HG02981 (cell line): ENCODE data around the gene NECAB2.
A peak's percentile ranks its signal among the peaks of the same experiment; 100 is the strongest.

Experiments
- ATAC-seq: cut with Tn5 transposase; IDR thresholded peaks from one replicate; pipeline ENCODE4 v1.9.1; 2021; ENCODE audit warnings: mild to moderate bottlenecking, moderate library complexity; ENCODE audit not compliant: unreplicated experiment

The NECAB2 gene

DNA sequence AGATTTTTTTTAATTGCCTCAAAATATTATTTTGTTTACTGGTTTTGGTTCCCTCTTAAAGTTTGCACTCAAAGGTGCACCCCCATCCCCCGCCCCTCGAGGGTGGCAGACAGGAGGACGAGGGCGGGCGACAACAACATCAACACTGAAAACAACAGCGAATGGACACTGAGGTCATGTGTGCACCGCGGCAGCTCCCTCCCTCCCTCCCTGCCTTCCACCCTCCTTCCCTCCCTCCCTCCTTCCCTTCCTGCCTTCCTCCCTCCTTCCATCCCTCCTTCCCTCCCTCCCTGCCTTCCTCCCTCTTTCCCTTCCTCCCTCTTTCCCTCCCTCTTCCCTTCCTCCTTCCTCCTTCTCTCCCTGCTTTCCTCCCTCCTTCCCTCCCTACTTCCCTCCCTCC lies 16.5 kb upstream of the NECAB2 start:
- no peak for ATAC-seq

DNA sequence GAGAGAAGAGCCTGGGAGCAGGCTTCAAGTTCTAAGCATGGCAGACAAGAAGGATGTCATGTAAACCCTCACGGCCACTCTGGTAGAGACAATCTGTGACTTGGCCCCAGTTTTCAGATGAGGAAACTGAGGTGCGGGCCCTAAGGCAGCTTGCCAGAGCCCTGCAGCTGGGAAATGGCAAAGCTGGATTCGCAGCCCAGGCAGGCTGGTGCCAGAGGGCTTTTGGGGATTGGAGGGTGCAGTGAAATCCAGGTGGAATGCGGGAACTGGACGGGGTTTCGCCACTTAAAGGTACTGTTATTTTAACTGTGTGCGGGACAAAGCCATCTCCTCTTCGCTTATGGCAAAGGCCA lies 15.5 kb upstream of the NECAB2 start:
- ATAC-seq = no peak

DNA sequence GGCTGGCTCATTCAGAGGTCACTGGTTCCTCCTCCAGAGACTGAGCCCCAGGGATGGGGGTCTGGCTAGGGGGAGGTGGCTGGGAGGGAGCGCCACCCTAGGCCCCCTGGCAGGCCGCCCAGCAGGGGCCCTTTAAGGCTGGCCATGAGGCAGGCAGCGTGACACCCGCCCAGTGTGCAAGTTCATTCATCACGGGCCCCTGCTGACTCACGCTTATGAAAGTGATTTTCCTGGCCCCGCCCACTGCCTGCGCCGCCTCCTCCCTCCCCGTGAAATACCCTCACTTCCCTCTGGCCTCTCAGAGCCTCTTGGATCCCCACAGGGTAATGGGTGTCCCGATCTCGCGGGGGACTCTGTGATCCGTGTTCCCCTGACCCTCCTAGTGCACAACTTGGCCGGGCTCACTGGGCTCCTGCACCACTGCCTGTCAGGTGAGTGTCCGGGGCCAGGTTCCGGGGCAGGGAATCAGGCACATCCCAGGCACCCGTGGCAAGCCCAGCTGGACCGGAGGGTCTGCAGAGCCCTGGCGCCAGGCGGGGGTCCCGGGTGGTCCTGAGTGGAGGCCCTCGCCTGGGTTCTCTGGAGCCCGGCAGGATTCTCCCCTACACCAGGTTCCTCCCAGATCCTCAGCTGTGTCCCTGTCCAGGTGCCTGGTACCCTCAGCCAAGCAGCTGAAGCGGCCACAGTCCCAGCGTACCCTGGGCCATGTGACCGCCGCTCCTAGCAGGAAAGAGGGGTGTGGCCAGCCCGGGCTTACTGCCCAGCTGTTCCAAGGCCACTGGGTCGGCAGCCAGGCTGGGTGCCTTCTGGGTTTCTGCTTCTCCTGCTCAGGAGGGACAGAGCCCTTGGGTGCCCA lies 14.9 kb upstream of the NECAB2 start, which contains the start of gene OSGIN1:
OSGIN1 (plus strand) TSS at position 301 of the 856 bp plus-strand sequence. CDS start 4,432 bp downstream, outside the sequence.
- peak; percentile 88 for ATAC-seq

DNA sequence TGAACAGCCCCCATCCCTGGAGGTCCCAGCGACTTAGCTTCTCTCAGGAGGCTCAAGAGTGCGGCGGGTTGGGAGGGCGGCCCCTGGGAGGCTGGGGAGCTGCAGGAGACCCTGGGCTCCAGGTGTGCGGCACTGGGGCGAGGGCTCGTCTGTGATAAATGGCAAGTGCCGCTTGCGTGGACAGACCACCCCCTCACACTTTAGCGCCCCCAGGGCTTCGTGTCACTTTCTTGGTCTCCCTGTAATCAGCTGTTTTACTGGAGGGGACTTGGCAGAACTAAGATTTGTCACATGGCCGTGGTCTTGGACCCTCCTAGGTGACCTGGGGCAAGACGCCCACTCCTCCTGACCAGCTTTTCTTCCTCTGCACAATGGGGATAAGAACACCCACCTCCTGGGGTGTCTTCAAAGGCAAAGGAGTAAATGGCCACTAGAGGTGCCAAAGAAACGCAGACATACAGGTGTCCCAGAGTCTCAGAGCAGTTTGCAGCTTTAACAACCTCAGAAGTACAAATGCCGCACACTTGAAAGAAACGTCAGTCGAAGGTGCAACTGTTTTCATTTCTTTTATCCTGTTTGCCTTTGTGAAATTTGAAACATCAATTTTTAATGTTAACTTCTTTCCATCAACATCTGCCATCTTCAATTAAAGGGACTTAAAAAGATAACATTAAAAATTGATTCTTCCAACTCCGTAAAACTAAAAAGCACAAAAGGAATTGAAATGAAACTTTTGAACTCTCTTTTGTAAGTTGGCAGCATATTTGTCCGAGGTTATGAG lies 14.1 kb upstream of the NECAB2 start:
- peak; percentile 39 for ATAC-seq

DNA sequence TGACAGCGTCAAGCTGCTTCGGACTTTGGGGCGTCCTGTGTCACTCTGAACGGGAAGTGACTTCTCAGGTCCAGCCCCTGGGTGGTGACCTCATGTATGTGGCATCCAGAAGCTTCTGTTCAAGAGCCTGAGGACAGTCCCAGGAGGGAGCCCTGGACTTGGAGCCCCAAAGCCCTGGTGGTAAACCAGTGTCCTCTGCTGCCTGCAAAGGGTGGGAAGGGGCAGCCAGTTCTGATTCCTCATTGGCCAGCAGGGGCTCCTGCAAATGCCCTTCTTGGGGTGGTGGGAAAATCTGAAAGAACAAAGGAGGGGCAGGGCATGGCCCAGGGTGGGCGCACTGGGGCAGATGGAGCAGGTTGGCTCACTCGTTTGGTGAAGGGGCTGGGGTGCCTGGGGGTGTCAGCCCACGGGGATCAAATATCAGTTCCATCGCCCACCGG lies 13.4 kb upstream of the NECAB2 start:
- ATAC-seq = no peak

DNA sequence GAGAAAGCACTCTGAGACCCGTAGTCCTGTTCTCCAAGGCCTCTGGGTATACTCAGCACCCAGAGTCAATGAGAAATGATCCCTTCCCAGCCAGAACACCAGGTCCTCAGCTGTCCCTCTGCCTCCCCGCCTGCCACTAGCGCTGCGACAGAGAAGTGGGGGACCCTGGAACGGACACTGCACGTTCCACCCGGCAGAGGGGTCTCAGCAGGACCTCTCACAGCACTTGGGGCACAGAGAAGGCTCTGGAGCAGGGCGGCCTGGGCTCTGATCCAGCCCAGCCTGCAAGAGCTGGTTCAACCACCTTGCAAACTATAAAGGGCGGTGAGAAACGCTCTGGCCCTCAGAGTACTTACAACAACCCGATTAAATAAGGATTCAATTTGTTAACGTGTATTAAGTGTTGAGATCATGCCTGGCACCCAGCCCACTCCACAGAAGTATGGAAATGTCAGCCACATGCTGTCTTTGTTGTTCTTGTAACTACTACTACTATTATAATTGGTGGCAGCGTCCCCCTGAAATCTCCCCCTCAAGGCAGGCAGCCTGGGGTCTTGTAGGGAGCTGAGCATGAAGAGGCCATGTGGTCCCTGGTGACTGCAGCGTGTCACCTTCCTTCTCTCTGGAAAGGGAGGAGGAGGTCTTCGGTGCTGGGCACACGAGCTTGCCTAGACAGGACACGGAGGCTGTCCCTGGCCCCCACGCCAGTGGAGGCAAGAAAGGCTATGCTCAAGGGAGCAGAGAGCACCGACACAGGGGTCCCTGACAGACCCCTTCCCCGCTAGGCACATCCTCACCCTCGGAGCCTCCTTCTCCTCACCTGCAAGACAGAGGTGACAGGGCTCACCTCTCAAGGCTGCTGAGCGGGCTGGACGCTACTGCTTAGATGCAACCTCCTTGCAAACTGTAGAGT lies 12.6 kb upstream of the NECAB2 start:
- ATAC-seq = no peak

DNA sequence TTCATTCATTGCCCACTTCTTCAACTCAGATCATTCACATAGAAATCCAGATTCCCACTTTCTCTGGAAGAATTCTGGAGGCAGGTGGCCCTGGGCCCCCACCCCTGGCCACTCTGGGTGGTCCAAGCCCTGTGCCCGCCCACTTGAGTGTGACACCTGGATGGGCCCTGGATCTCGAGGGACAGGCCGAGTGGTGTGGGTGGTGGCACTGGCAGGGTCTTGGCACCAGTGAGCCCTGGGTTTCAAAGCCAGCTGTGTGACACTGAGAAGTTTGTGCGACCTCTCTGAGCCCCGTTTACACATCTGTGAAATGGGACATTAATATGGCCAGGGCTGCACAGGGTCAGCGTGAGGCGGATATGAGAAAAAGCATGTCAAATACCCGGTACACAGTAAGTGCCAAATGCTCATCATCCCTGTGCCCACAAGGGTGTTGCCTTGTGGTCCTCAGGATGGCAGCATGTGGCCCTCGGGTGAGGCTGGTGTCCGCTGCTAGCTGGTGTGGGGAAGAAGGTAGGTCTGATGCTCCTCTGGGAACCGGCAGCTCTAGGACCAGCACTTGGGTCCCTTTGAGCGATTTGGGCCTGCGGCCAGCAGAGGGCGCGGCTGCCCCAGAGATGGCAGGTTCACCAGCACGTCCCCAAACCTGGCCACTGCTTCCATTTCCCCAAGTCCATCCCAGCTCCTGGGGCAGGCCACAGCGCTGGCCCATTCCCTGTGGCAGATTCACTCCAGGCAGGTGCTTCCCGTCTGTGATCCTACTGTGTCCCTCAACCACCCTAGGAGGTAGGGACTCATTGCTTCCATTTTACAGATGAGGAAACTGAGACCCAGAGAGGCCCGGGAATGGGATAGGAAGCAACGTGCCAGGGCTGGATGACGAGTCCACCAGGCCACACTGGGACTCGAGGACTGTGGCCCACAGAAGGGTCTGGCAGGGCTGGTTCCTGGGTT lies 11.4 kb upstream of the NECAB2 start:
- ATAC-seq = no peak

DNA sequence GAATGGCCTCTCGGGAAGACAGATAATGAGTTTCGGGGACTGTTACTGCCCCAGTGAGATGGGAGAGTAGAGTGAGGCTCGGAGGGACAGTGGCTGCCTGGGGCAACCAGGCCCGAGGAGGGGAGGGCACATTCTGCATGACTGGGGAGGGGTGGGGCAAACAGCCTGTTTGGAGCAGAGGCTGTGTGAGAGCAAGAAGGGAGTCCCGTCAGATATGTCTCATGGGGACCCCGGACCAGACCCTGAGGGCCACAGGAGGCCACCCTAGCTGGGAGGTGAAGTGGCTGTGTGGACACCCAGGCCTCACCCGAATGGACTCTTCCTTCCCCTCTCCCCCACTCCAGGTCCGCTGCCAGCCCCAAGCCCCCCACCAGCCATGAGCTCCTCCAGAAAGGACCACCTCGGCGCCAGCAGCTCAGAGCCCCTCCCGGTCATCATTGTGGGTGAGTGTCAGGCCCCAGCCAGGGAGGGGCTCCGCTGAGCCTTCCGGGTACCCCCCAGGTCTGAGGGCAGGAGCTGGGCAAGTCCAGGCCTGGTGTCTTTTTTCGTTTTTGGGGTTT lies 10.7 kb upstream of the NECAB2 start:
- no peak for ATAC-seq

DNA sequence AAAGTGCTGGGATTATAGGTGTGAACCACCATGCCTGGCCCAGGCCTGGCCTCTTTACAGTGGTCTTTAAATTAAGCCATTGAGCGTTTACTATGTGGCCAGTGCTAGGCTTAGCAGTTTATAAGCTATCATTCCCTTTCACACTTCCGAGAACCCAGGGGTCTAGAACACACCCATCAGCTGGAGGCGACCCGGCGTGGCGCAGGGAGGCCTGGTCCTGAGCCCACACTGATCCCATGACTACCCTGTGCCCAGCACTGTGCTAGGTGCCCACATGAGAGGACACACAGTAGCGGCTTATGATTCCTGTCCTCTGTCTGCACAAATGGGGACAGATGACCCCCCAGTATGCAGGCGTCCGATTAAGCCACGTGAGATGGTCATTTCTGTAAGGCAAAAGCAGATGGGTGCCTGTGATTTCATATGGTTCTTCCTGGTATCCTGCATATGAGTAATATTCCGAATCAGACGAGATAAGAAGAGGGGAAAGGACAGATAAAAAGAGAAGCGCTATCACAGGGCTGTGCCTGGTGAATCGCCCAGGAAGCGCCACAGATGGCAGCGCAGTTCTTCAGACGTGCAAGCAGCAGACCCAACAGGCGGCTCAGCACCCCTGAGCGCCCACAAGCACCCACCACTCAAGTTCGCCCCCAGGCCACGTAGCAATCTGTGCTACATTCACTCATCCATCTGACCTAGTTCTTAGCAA lies 9.8 kb upstream of the NECAB2 start:
- no peak for ATAC-seq

DNA sequence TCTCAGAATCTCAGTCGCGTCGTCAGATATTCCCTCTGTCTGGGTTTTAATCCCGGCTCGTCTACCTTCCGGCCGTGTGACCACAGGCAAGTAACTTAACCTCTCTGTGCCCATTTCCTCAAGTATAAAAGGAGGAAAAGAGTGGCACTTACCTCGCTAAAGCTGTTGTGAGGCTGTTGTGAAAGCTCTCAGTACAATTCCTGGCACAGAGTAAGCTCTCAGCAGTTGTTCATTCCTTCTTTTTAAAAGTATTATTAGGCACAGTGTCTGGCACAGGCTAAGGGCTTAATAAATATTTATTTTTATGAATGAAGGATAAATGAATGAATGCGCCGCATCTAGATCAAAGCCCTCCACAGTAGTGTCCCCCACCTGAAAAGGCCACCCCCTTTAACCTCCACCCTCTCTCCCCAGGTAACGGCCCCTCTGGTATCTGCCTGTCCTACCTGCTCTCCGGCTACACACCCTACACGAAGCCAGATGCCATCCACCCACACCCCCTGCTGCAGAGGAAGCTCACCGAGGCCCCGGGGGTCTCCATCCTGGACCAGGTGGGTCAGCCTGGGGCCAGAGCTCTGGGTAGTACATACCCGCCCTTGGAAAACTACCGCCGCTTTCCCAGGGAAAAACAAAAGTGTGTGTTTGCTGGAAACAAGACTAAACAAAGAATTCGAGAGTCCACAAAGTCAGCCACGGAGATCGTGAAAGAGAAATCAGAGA lies 9.0 kb upstream of the NECAB2 start:
- ATAC-seq = no peak

DNA sequence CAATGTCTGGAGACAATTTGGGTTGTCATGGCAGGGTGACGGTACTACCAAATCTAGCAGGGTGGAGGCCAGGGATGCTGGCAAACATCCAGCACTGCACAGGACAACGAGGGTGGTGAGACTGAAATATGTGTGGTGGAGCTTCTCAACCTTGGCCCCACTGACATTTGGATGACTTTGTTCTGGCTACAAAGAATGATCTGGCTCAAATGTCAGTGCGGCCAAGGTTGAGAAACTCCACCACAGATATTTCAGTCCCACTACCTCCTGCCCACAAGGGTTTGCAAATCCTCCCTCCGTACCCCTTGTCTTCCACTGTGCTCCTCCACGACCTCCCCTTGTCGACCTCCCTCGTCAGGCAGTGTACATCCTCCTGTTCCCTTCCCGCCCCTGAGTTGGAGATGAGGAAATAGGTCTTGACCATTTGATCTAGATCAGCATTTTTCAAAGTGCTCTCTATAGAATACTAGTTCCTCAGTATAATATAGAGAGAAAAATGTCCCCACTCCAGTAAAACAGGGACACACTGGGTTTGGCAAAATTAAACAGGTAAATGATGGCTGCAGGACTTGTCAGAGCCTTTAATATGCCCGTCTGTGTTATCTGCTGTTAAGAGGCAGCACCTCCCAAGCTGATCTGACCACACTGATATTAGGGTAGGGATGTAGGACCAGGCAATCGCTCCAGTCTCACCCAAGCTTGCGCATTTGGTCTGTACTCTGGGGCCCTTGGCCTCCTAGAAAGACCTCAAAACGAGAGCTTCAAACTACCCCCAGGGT lies 8.2 kb upstream of the NECAB2 start:
- no peak for ATAC-seq

DNA sequence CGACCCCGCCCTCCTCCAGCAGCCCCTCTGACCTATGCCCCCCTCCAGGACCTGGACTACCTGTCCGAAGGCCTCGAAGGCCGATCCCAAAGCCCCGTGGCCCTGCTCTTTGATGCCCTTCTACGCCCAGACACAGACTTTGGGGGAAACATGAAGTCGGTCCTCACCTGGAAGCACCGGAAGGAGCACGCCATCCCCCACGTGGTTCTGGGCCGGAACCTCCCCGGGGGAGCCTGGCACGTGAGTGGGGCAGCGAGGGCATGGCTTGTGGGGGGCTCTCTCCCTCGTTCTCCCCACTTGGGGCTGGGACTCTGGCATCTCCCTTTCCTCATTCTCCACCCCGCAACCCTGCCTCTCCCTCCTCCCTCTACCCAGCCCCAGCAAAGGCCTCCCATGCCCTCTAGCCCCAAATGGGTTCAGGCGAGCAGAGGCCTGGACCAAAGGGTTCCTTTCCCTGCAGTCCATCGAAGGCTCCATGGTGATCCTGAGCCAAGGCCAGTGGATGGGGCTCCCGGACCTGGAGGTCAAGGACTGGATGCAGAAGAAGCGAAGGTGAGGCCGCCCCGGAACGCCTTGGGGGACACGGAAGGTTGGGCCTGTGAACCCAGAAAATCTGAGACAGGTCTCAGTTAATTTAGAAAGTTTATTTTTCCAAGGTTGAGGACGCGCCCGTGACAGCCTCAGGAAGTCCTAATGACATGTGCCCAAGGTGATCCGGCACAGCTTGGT lies 7.4 kb upstream of the NECAB2 start:
- no peak for ATAC-seq

DNA sequence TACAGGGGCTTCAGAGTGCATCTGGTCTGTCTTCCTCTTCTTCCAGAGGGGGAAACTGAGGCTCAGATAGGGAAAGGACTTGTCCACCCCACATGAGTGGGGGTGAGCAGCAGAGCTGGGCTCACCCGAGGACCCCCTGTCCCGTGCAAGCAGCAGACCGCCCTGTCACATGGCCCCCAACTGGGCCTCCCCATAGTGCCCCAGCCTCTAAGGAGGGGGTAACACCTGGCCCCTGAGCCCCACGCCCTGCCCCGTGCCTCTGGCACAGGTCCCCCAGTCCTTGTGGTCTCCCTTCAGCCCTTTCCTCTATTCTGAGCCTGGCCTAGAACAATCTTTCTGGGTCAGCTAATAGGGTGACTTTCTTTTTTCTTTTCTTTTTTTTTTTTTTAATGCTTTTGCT lies 6.5 kb upstream of the NECAB2 start:
- ATAC-seq = no peak

DNA sequence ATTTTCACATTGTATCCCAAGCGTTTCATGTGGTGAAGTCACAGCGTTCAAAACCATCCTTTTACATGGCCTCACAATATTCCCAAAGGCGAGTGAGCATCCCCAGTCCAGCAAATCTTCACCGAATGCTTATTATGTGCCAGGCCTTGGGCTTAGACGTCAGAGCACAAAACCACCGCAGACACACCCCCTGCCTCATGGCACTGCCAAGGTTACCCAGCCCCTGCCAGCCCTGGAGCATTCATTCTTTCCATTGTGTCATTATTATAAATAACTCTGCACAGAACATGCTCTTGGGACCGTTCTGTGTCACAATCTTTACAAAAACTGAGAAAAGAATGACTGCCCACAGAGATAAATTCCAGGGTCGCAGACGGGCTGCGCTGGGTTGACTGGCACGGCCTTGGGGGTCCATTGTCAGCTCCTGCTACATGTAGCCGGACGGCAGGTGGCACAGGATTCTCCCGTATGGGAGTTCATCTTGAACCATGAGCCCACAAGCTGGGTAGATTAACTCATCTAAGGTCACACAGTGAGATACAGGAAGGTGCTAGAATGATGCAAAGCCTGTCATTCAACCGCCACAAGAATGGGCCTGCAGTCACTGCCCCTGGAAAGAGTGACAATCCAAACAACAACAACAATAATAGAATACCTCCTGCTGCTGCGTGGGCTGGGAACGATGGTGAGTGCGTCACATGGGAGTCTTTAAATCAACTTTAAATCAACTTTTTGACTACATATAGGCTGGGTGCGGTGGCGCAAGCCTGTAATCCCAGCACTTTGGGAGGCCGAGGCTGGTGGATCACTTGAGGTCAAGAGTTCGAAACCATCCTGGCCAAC lies 4.5 kb upstream of the NECAB2 start:
- ATAC-seq = no peak

DNA sequence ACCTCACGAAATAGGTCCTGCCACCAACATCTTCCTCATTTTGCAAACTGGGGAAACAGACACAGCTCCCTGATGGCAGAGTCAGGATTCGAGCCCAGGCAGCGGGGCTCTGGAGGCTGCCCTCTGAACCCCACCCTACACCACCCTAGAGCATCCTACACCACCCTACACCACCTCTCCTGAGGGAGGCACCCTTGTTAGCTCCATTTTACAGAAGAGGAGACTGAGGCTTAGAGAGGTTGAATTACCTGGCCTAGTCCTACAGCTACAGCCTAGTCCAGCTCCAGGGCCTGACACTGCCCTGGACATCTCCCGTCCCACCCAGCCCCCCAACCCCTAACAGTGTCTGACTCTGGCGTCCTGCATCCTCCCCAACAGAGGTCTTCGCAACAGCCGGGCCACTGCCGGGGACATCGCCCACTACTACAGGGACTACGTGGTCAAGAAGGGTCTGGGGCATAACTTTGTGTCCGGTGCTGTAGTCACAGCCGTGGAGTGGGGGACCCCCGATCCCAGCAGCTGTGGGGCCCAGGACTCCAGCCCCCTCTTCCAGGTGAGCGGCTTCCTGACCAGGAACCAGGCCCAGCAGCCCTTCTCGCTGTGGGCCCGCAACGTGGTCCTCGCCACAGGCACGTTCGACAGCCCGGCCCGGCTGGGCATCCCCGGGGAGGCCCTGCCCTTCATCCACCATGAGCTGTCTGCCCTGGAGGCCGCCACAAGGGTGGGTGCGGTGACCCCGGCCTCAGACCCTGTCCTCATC lies 3.2 kb upstream of the NECAB2 start:
- ATAC-seq = no peak
